Kidney glomerular epithelial cell (primary cell): ENCODE results near the gene POU2AF3.
"Not testable (repeated sequence)": the region's sequence is repeated elsewhere in the genome, so short reads cannot be mapped to it uniquely, and the experiment has no call there.

Experiments
- DNase-seq: peaks from one replicate; lab custom pipeline; 2025; lab: John Stamatoyannopoulos, UW

POU2AF3 gene, protein sequence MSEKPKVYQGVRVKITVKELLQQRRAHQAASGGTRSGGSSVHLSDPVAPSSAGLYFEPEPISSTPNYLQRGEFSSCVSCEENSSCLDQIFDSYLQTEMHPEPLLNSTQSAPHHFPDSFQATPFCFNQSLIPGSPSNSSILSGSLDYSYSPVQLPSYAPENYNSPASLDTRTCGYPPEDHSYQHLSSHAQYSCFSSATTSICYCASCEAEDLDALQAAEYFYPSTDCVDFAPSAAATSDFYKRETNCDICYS

DNA sequence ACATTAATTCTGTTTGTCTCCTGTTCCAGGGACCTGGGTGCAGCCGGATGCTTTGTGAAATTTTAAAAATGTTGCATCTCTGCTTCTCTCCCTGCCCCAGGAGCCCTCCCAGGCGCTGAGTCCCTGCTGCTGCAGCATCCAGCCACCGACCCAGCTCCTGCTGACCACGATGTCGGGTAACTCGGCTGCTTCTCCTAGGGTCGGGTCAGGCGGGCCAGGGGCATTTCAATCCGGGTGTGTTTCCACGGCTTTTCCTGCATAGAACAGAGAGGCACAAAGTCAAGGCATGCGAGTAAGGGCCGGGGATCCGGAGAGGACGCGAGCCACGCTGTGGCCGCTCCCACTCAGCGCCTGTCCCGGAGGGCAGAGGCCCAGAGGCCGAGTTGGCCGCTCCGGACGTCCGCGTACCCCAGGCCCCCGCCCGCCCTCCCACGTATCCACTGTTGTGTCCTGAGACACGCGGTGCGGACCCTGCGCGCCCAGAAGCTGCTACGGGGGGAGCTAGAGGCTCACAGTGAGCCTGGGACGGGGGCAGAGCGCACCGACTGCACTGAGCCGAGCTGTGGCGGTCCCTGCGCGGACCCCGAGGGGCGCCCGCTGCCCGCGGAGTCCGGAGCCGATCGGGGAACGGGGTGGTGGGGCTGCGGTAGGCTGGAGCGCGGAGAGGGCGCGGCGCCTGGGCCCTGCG lies at the start of gene POU2AF3:
POU2AF3 (plus strand) TSS at position 134 of the 688 bp plus-strand sequence; CDS start at position 170, 36 bp downstream.
- no peak for DNase-seq

DNA sequence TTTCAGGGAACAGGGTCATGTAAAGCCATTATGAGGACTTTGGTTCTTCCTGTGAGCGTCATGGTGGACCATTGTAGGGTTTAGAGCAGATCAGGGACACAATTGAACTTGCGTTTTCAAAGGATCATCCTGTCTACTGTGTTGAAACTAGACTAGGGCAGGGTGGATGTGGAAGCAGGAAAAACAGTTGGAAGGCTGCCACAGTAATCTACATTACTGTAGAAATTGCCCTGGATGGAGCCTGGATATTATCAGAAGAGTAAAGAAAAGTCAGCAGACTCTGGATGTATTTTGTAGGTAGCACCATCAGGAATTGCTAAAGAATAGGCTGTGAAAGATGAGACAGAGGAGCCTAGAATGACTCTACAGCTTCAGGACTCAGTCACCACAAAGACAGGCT lies 47.4 kb upstream of the POU2AF3 start:
- no peak for DNase-seq

DNA sequence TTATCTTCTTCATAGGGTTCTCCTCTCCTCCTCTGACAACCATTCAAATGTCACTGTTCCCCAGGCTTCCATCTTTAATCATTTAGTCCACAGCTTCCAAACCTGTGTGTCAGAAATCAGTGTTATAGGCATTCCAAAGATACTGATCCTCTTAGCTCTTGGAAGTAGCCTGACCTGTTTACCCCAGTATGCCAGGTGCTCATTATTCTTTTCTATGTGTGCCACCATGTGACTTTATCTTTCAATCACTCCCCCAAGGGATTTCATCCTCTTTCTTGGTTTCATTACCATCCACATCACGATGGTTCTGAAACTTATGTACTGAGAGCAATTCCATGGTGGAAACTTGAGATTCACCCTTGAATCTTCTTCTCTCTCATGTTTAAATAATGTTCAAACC lies 45.2 kb upstream of the POU2AF3 start:
- no peak for DNase-seq

GRCh38 chr11:111253630-111254029 lies 44.7 kb upstream of the POU2AF3 start:
- DNase-seq: no peak

- DNase-seq: no peak
These were observed 40.3 kb upstream of the POU2AF3 start for GRCh38 chr11:111258046-111258445.

DNA sequence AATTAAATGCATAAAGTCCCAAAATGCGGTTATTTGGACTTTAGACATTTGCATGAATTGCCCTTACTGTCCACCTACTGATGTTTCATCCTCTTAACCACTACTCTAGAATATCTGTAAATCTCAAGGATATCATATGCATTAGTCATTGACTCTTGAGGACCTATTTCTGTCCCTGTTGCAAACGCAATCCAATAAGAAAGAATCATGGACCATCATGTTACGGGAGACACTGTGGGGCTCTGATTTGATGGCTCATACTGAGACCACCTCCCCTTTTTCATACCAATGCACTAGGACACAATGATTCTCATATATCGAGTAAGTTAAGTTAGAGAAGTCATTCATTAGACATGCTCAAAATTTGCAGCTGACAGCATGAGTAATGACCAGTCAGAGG lies 38.5 kb upstream of the POU2AF3 start:
- DNase-seq: no peak

DNA sequence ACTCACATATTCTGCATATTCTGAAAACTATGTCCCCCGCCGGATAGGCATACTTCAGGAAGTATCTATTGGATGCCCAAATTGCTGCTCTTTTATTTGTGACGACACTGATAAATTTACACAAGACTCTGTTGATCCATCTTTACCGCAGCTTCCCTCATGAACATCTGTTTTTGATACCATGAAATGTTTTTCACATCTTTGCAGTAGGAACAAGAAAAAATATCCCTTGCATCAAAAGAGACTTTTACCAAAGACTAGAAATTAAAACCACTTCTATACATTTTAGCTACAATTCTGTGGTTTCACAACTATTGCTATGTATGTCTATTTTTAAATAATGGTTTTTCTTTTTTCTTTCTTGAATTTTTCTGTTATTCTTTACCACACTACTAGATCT lies 37.5 kb upstream of the POU2AF3 start:
- DNase-seq: no peak

- DNase-seq: no peak
These were observed 33.7 kb upstream of the POU2AF3 start for GRCh38 chr11:111264646-111265045.

- DNase-seq: no peak
These were observed 32.9 kb upstream of the POU2AF3 start for GRCh38 chr11:111265421-111265820.

GRCh38 chr11:111268303-111268702 lies 30.0 kb upstream of the POU2AF3 start:
- not testable (repeated sequence) for DNase-seq

DNA sequence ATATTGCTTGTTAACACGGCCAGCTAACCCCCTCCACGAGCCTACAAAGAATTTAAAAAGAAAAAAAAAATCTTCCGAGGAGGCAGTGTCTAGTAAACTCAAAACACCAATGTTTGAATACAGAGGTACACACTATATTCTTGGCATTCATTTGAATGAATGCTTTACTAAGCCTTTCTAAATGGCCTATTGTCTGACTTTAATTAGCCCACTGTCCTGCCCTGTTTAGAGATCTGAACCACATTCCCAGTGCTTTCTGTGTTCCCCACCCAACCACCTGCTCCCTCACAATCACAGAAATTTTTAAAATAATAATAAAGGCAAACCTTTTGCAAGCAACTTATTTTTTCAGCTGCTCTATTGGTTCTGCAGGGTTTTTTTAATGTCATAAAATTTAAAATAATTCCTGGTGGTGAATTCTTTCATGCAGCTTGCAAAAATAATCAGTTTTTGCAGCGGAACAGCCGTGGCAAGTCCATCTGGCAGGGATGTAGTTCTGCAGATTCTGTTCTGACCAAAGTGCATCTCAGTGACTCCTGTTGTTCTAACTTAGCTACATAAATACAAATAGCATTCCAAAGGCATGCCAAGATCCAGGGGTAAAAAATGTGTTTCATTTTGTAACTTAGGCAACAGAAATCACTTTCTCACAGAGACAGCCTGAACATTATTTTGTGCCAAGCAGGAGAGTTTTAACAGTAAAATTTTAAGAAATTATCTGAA lies 29.0 kb upstream of the POU2AF3 start:
- no peak for DNase-seq

DNA sequence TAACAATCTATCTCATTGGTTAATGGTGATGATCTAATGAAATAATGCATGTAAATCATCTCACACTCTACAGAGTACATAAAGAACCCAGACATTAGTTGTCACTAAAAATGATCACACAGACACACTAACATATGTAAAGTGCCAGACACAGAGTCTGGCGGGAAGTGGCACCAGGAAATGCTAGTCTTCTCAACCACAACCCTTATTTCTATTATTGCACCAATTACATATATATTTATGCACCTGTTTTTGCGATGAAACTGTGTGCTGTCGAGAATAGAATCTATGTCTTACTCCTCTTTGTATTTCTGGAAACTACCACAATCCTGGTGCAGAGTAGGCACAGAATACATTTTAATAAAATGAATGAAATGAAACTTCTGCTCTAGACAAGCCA lies 25.9 kb upstream of the POU2AF3 start:
- DNase-seq: no peak

DNA sequence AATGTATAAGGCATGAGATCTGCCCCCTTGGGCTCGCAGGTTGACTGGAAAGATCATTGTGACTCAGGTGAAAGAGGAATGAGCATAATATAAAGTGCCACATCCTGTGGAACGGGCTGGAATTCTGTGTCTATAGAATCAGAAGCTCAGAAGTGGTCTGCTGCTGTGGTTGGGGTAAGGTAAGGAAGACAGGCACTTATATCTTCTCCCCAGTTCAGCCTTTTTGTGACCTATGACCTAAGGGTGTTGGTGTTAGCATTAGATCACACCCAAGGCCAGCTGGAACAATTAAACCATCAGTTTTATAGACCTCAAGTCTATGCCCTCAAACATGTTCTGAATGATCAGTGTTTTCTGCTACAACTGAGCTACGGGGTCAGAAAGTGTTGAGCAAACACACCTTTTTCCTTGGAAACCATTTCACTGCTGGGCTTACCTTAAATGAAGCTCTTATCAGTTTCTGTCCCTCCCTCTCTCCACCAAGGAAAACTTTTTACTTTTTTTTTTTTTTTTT lies 15.7 kb upstream of the POU2AF3 start:
- DNase-seq: no peak

DNA sequence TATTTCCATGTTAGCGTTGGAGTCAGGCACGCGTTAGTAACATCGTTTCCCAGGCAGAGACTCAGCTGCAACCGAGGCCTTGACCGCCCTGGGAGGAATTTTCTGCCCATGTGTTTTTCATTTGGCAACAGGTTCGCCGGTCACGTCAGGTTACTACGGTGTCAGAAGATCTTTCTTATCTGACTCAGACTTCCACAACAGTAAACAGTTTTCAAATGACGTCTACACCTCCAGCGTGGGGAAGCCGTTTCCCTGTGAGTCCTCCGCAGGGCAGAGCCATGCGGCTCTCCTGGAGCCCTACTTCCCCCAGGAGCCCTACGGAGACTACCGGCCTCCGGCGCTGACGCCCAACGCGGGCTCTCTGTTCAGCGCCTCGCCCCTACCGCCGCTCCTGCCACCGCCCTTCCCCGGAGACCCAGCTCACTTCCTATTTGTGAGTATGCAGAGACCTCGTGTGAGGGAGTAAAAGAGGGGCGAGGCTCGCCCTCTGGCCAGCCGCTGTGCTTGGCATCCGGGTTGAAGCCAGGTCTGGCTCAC lies 14.3 kb upstream of the POU2AF3 start:
- no peak for DNase-seq

GRCh38 chr11:111285189-111286091 lies 12.9 kb upstream of the POU2AF3 start:
- no peak for DNase-seq

DNA sequence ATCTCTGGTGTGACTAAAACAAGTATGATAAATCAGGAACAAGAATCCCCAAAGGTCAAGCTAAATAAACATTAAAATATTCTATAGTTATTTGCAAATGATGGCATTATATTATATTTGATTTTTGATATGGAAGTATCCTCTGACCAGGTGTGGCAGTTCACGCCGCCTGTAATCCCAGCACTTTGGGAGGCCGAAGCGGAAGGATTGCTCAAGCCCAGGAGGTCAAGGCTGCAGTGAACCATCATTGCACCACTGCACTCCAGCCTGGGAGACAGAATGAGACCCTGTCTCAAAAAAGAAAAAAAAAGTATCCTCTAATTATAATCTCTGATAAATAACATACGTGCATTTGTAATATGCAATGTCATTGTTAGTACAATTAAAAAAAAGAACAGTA lies 6.6 kb upstream of the POU2AF3 start:
- DNase-seq: no peak

GRCh38 chr11:111292408-111292807 lies 5.9 kb upstream of the POU2AF3 start:
- not testable (repeated sequence) for DNase-seq

DNA sequence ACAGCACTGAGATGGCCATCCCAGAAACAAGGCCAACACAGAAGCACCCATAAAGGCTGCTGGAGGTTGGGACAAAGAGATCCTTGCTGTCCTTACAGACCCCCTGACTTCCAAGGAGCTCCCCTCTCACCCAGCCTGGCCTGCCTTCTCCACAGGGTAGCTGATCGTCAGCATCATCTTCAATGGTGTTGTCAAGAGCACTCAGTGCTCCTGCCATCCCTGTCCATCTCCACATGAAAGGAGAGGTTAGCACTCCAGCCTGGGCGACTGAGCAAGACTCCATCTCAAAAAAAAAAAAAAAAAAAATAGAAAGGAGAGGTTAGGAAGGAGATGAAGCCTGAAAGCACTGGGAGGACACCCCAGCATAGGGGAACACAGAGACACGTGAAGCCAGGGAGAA lies 2.1 kb upstream of the POU2AF3 start:
- no peak for DNase-seq

GRCh38 chr11:111297696-111298095 lies 650 bp upstream of the POU2AF3 start:
- no peak for DNase-seq

GRCh38 chr11:111299101-111300026 lies 1.0 kb downstream of the POU2AF3 start:
- peak; percentile 12 for DNase-seq
